GM12874 (cell line): ENCODE results near the gene ERN1.

Experiments
- TF ChIP-seq, protein P1 (sequence below): IDR thresholded peaks from 2 replicates; pipeline ENCODE4 v1.5.1; 2011; ENCODE audit warnings: low read depth, mild to moderate bottlenecking, control low read depth, low read length, moderate library complexity; ENCODE audit not compliant: insufficient read depth

Gene ERN1

DNA sequence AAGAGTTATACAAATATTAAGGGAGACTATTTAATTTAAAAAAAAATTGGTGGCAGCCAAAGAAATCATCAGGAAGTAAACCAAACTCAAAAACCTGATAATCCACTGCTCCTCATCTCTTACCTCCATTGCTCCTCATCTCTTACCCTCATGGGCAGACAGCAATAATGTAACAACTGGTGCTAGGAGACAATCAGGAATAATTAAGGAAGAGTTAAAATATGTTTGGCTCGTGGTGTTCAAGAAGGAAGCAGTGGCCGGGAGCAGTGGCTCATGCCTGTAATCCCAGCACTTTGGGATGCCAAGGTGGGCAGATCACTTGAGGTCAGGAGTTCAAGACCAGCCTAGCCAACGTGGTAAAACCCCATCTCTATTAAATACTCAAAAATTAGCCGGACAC lies 18.1 kb downstream of the ERN1 start:
- TF ChIP-seq, protein P1, sequence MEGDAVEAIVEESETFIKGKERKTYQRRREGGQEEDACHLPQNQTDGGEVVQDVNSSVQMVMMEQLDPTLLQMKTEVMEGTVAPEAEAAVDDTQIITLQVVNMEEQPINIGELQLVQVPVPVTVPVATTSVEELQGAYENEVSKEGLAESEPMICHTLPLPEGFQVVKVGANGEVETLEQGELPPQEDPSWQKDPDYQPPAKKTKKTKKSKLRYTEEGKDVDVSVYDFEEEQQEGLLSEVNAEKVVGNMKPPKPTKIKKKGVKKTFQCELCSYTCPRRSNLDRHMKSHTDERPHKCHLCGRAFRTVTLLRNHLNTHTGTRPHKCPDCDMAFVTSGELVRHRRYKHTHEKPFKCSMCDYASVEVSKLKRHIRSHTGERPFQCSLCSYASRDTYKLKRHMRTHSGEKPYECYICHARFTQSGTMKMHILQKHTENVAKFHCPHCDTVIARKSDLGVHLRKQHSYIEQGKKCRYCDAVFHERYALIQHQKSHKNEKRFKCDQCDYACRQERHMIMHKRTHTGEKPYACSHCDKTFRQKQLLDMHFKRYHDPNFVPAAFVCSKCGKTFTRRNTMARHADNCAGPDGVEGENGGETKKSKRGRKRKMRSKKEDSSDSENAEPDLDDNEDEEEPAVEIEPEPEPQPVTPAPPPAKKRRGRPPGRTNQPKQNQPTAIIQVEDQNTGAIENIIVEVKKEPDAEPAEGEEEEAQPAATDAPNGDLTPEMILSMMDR: no peak

DNA sequence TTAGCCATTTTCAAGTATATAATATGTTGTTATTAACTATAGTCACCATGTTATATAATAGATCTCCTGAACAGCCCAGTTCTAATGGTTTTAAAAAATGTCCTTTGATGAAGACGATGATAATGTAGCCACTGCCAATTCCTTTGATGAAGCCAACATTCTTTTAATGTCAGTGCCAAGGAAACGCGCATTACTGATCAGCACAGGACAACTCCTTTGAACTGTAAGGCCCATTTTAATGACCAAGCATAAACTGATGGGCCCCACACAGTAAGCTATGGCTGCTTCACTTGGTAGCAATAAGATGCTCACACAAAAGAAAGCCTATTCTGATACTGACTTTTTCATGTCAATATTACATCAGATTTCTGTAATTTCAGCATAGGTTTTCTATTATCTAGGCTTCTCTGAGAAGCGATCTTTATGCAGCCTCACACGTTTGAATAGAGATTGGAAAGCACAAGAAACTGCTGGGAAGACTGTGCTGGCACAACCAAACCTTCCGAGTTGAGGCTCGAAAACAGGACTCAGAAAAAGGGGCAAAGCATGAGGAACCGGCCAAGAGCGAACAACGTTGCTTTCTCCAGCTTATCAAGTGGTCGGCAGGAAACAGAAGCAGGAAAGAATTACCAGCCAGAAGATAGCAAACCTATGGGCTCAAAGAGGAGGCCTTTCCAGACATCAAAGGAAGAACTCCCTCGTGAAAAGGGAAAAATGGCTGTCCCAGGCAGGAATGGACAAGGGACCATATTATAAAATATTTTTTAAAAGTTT lies 19.4 kb downstream of the ERN1 start:
- TF ChIP-seq, protein P1: no peak

DNA sequence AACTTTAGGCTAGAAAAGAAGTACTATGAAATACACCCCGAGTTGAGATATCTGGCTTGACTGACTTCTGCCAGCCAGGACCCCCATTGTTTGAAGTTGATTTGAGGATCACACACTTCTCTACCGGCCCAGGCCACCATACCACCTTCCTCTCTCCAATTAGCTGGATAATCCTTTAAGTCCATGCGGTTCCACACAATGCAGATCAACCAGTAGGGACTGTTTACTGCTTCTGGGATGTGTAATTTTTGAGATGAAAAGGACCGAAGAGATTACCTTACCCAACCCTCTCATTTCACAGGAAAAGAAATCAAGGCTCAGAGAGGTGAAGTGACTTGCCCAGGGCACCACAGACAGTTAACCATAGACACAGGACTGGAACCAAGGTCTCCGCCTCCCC lies 20.5 kb downstream of the ERN1 start:
- TF ChIP-seq, protein P1: no peak

DNA sequence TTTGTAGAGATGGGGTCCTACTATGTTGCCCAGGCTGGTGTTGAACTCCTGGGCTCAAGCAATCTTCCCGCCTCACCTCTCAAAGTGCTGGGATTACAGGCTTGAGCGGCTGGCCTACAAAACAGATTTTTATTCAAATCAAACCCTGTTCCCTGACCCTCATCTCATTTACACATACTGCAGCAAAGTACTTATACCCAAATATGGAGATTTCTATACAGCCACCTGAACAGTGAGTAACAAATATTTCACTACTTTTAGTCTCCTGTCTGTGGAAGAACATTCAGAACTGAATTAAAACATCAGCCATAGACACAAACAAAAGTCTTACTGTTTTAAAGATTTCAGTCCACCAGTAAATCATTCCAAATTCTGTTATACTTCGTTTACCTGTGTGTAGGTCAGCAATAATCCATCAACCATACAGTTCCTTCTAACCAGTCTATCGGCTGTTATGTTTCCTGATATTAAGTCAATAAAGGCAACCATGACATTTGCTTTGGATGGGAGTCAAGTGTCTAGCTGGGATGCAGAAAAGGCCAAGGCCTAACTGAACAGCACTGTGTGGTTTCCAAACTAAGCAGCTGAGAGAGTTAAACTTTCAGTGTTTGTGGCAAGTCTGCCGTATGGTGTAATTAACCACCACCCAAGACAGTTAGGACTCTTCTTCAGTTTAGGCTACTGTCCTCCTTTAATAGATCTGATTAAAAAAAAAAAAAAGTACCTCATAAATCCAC lies 22.3 kb downstream of the ERN1 start:
- TF ChIP-seq, protein P1: no peak

DNA sequence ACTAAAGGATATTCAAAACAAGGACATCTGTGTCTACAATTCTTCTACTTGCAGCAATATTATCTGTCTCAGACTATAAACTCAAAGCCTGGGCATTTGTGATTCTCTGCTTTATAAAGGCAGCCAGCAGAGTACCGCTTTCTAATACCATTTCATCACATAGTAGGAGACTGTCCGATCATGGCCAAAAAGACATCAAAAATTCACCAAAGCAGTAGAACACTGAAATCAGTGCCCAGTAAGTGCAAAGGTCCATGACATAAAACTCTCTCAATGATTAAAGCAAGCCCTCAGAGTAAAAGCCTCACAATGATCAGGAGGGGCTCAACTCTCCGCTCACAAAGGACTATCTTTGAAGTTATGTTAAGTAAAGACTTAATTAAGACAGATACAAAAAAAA lies 23.0 kb downstream of the ERN1 start:
- TF ChIP-seq, protein P1: no peak

DNA sequence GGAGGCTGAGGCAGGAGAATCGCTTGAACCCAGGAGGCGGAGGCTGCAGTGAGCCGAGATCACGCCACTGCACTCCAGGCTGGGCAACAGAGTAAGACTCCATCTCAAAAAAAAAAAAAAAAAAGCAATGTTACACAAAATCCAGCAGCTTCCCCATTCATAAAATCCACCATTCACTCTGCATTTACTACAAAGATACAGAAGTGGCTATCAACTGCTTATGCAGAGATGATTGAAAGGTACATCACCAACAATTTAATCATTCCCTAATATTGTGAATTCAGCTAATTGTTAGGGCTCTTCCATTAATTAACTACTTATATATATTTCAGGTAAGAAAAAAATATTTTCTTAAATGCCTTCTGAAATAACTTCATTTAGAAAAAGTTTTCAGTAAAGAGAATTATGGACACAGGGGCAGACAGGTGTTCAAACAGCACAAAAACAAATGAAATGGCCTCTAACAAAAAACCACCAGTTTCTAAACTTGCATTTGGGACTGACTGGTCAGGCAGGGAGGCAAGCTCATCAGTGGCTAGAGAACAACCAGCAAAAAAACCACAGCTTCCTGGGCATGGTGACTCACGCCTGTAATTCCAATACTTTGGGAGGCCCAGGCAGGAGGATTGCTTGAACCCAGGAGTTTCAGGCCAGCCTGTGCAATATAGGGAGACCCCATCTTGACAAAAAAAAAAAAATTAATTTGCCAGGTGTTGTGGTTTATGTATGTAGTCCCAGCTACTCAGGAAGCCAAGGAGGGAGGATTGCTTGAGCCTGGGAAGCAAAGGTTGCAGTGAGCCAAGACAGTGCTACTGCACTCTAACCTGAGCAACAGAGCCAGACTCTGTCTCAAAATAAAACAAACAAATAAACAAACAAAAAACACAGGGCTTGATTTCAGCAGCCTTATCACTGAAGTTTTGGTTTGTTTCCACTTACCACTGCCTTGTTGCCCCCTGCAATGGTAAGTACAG lies 26.3 kb downstream of the ERN1 start:
- TF ChIP-seq, protein P1: no peak
